MM.1S (cell line): Measurements from ENCODE around the gene LRRC49.

Source experiments
- EZH2 ChIP-seq: fragments of 300-600 bp; sonication (generic); optimal IDR thresholded peaks from 2 replicates; pipeline ENCODE3; 2017; ENCODE audit warnings: low read depth, mild to moderate bottlenecking, antibody characterized with exemption, low read length, mixed read lengths
- EZH2phosphoT487 ChIP-seq: fragments of 300-600 bp; sonication (generic); IDR thresholded peaks from 2 replicates; pipeline ENCODE4 v1.6.1; 2018; ENCODE audit warnings: antibody characterized with exemption, low read length
- TF ChIP-seq, protein P1 (sequence below): fragments of 300-600 bp; sonication (generic); IDR thresholded peaks from 2 replicates; pipeline ENCODE4 v1.5.1; 2016; ENCODE audit warnings: antibody characterized with exemption, low read length, mixed read lengths

DNA sequence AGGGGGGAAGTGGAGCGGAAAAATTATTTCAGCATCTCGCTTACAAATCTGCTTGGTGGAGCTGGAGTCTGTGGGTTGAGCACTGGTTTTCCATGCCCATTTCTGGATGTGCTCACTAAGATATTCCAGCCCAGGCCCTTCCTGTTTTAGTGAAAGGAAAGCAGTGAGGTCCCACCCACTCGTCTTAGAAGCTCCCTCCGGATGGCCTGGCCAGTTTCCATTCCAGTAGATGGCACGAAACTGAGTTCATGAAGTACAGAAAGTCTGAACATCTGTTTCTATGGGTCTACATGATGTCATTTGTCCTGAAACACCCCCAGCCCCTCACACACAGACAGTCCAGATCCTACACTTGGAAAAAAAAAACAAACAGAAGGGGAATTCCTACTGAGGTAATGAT is 190.7 kb downstream of the LRRC49 start:
- TF ChIP-seq, protein P1, sequence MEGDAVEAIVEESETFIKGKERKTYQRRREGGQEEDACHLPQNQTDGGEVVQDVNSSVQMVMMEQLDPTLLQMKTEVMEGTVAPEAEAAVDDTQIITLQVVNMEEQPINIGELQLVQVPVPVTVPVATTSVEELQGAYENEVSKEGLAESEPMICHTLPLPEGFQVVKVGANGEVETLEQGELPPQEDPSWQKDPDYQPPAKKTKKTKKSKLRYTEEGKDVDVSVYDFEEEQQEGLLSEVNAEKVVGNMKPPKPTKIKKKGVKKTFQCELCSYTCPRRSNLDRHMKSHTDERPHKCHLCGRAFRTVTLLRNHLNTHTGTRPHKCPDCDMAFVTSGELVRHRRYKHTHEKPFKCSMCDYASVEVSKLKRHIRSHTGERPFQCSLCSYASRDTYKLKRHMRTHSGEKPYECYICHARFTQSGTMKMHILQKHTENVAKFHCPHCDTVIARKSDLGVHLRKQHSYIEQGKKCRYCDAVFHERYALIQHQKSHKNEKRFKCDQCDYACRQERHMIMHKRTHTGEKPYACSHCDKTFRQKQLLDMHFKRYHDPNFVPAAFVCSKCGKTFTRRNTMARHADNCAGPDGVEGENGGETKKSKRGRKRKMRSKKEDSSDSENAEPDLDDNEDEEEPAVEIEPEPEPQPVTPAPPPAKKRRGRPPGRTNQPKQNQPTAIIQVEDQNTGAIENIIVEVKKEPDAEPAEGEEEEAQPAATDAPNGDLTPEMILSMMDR: no peak
- TF ChIP-seq EZH2: no peak
- no peak for TF ChIP-seq EZH2phosphoT487
